GM21825 (cell line): ENCODE data around the gene FAM240B.

Experiments
- ATAC-seq: cut with Tn5 transposase; IDR thresholded peaks from one replicate; pipeline ENCODE4 v1.9.1; 2021; ENCODE audit warnings: mild to moderate bottlenecking, moderate library complexity; ENCODE audit not compliant: unreplicated experiment

Gene FAM240B

GRCh38 chr9:38720083-38720745, at the start of gene FAM240B:
FAM240B (minus strand) TSS chr9:38720133; CDS start chr9:38703999, 16,134 bp downstream.
- ATAC-seq, result no peak

GRCh38 chr9:38768351-38768761, 48.4 kb upstream of the FAM240B start:
- ATAC-seq, result no peak

- no peak for ATAC-seq
Observed at GRCh38 chr9:38765101-38765500, 45.2 kb upstream of the FAM240B start.

GRCh38 chr9:38761999-38762398, 42.1 kb upstream of the FAM240B start:
- no peak for ATAC-seq

- ATAC-seq, result no peak
Observed at GRCh38 chr9:38761339-38761738, 41.4 kb upstream of the FAM240B start.

GRCh38 chr9:38756702-38757101, 36.8 kb upstream of the FAM240B start:
- ATAC-seq, result no peak

GRCh38 chr9:38747941-38748340, 28.0 kb upstream of the FAM240B start:
- ATAC-seq, result no peak

- ATAC-seq, result no peak
Observed at GRCh38 chr9:38747067-38747466, 27.1 kb upstream of the FAM240B start.

- no peak for ATAC-seq
Observed at GRCh38 chr9:38746303-38746702, 26.4 kb upstream of the FAM240B start.

- ATAC-seq, result no peak
Observed at GRCh38 chr9:38744484-38744883, 24.6 kb upstream of the FAM240B start.

- ATAC-seq, result no peak
Observed at GRCh38 chr9:38737246-38737645, 17.3 kb upstream of the FAM240B start.

- no peak for ATAC-seq
Observed at GRCh38 chr9:38734831-38735230, 14.9 kb upstream of the FAM240B start.

- ATAC-seq, result no peak
Observed at GRCh38 chr9:38733503-38733902, 13.6 kb upstream of the FAM240B start.

GRCh38 chr9:38732885-38733284, 13.0 kb upstream of the FAM240B start:
- no peak for ATAC-seq

- no peak for ATAC-seq
Observed at GRCh38 chr9:38727497-38728001, 7.6 kb upstream of the FAM240B start.

GRCh38 chr9:38724754-38725153, 4.8 kb upstream of the FAM240B start:
- no peak for ATAC-seq

- ATAC-seq, result no peak
Observed at GRCh38 chr9:38718148-38718547, 1.8 kb downstream of the FAM240B start.

GRCh38 chr9:38715684-38716083, 4.2 kb downstream of the FAM240B start:
- ATAC-seq, result no peak

- no peak for ATAC-seq
Observed at GRCh38 chr9:38713426-38713825, 6.5 kb downstream of the FAM240B start.

- ATAC-seq, result no peak
Observed at GRCh38 chr9:38708759-38709158, 11.2 kb downstream of the FAM240B start.

GRCh38 chr9:38707885-38708637, 11.9 kb downstream of the FAM240B start:
- no peak for ATAC-seq

GRCh38 chr9:38706493-38706892, 13.4 kb downstream of the FAM240B start:
- ATAC-seq, result no peak
